Neural progenitor cell (in vitro differentiated cells): Measurements from ENCODE around the gene FMNL2. TPM values are rescaled to one million over a fixed set of nuclear protein-coding genes. Genes with fewer than 3 reads are reported as not detected.

Source experiments
- DNase-seq: peaks from one replicate; pipeline ENCODE4 v3.0.0-alpha.2; 2016; ENCODE audit warnings: low spot score
- H2AFZ ChIP-seq: fragments of 200-600 bp; sonication (generic); replicated peaks from 2 replicates; pipeline ENCODE4 v1.6.1; 2016; ENCODE audit warnings: antibody characterized with exemption
- H3F3A ChIP-seq: fragments of 200-600 bp; sonication (generic); 2 replicates; pipeline ENCODE4 v1.6.1; 2016; ENCODE audit warnings: antibody characterized with exemption, low read depth
- H3K27ac ChIP-seq: fragments of 200-600 bp; sonication (generic); 2 replicates; pipeline ENCODE4 v1.5.1; 2016; ENCODE audit warnings: mild to moderate bottlenecking
- H3K27me3 ChIP-seq: fragments of 200-600 bp; sonication (generic); 2 replicates; pipeline ENCODE4 v1.6.1; 2016; ENCODE audit warnings: mild to moderate bottlenecking, moderate library complexity
- H3K36me3 ChIP-seq: fragments of 200-600 bp; sonication (generic); 2 replicates; pipeline ENCODE4 v1.5.1; 2016
- H3K4me1 ChIP-seq: fragments of 200-600 bp; sonication (generic); 2 replicates; pipeline ENCODE4 v1.6.1; 2016; ENCODE audit warnings: mixed run types
- H3K4me2 ChIP-seq: fragments of 200-600 bp; sonication (generic); 2 replicates; pipeline ENCODE4 v1.6.1; 2016
- H3K4me3 ChIP-seq: fragments of 200-600 bp; sonication (generic); 2 replicates; pipeline ENCODE4 v1.5.1; 2016
- H3K79me2 ChIP-seq: fragments of 200-600 bp; sonication (generic); 2 replicates; pipeline ENCODE4 v1.6.1; 2016; ENCODE audit warnings: low read depth
- H3K9ac ChIP-seq: fragments of 200-600 bp; sonication (generic); 2 replicates; pipeline ENCODE4 v1.6.1; 2016
- H3K9me3 ChIP-seq: fragments of 200-600 bp; sonication (generic); 2 replicates; pipeline ENCODE4 v1.5.1; 2016; ENCODE audit warnings: low read depth
- H4K20me1 ChIP-seq: fragments of 200-600 bp; sonication (generic); 2 replicates; pipeline ENCODE4 v1.6.1; 2016; ENCODE audit warnings: low read depth
- H3K27ac Mint-ChIP-seq: 3 replicates; pipeline ENCODE4 v1.8.0; 2021; ENCODE audit warnings: mixed read lengths
- H3K27me3 Mint-ChIP-seq: 2 replicates; pipeline ENCODE4 v1.8.0; 2022; ENCODE audit warnings: low read depth, mild to moderate bottlenecking, inconsistent platforms, moderate library complexity, mixed read lengths; ENCODE audit not compliant: insufficient read depth
- H3K36me3 Mint-ChIP-seq: 3 replicates; pipeline ENCODE4 v1.8.0; 2021; ENCODE audit warnings: mixed read lengths
- H3K4me1 Mint-ChIP-seq: 3 replicates; pipeline ENCODE4 v1.8.0; 2021; ENCODE audit warnings: mixed read lengths
- H3K4me3 Mint-ChIP-seq: 3 replicates; pipeline ENCODE4 v1.8.0; 2021; ENCODE audit warnings: mild to moderate bottlenecking, moderate library complexity, mixed read lengths
- H3K9me3 Mint-ChIP-seq: 3 replicates; pipeline ENCODE4 v1.8.0; 2020; ENCODE audit warnings: mixed read lengths
- EZH2 ChIP-seq: fragments of 200-600 bp; sonication (generic); IDR thresholded peaks from 2 replicates; pipeline ENCODE4 v1.6.1; 2017; ENCODE audit warnings: antibody characterized with exemption, mild to moderate bottlenecking, moderate library complexity
- EZH2phosphoT487 ChIP-seq: fragments of 200-600 bp; sonication (generic); IDR thresholded peaks from 2 replicates; pipeline ENCODE4 v1.6.1; 2017; ENCODE audit warnings: antibody characterized with exemption
- total RNA-seq: library from RNA; depleted of rRNA; stranded (reverse); fragments of >200 nt; gene quantifications from 2 replicates; pipeline ENCODE4 v1.2.3, GENCODE V29; 2015; ENCODE audit warnings: low replicate concordance
- TF ChIP-seq, protein P1 (sequence below): fragments of 200-600 bp; sonication (generic); IDR thresholded peaks from 2 replicates; pipeline ENCODE4 v1.5.1; 2017; ENCODE audit warnings: antibody characterized with exemption, mild to moderate bottlenecking

FMNL2 gene
- total RNA-seq, 1 donor from 2014 or later, result 99.7 TPM

GRCh38 chr2:152600051-152600657 is 265.2 kb downstream of the FMNL2 start:
- H3K27ac Mint-ChIP-seq, result peak overlapping the region; percentile 97
- H3K4me1 Mint-ChIP-seq, result peaks cover 37% of the 10 kb centered on the region
- Histone ChIP-seq H3K27me3 (no peaks in the 10 kb centered on the region), H3K4me1 (peaks cover 22% of the 10 kb centered on the region), H3K79me2 (no peaks in the 10 kb centered on the region), H3K9me3 (no peaks in the 10 kb centered on the region), H3K9ac (no peak overlapping the region), H2AFZ (no peak overlapping the region), H3K4me2 (peak overlapping the region; percentile 69), H3K36me3 (no peaks in the 10 kb centered on the region), H3F3A (peaks cover 28% of the 10 kb centered on the region), H4K20me1 (peaks cover 14% of the 10 kb centered on the region), H3K4me3 (peak overlapping the region; percentile 3), H3K27ac (peak overlapping the region; percentile 71)
- H3K9me3 Mint-ChIP-seq, result no peaks in the 10 kb centered on the region
- H3K36me3 Mint-ChIP-seq, result peaks cover 23% of the 10 kb centered on the region
- TF ChIP-seq, protein P1, sequence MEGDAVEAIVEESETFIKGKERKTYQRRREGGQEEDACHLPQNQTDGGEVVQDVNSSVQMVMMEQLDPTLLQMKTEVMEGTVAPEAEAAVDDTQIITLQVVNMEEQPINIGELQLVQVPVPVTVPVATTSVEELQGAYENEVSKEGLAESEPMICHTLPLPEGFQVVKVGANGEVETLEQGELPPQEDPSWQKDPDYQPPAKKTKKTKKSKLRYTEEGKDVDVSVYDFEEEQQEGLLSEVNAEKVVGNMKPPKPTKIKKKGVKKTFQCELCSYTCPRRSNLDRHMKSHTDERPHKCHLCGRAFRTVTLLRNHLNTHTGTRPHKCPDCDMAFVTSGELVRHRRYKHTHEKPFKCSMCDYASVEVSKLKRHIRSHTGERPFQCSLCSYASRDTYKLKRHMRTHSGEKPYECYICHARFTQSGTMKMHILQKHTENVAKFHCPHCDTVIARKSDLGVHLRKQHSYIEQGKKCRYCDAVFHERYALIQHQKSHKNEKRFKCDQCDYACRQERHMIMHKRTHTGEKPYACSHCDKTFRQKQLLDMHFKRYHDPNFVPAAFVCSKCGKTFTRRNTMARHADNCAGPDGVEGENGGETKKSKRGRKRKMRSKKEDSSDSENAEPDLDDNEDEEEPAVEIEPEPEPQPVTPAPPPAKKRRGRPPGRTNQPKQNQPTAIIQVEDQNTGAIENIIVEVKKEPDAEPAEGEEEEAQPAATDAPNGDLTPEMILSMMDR, result no peak
- TF ChIP-seq EZH2, result no peak
- TF ChIP-seq EZH2phosphoT487, result no peak
- peak overlapping the region; percentile 24 for H3K4me3 Mint-ChIP-seq
- H3K27me3 Mint-ChIP-seq, result peaks cover 2% of the 10 kb centered on the region
- peak; percentile 69 for DNase-seq

DNA sequence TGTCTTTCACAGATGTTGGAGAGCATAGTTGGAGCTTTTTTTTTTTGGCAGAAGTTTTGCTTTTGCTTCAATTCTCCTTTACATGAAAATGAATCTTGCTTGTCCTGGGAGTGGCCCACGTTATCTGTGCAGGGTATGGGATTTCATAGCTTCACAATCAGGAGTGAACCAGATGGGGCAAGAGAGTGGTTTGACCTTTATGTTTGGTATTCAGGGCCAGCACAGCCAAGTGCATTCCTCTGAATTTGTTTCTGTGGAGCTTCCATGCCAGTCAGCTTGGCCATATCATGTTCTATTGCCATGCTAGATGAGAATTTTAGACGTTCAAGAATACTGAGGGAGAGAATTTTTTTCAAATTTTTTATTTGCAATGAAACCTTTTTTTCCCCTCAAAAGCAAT is 265.7 kb downstream of the FMNL2 start:
- no peak overlapping the region for H3K4me3 Mint-ChIP-seq
- H3K27ac ChIP-seq, result peak overlapping the region; percentile 71

GRCh38 chr2:152602750-152603149 is 267.8 kb downstream of the FMNL2 start:
- H3K9me3 ChIP-seq, result no peaks in the 10 kb centered on the region
- no peak overlapping the region for H3K4me3 Mint-ChIP-seq

More for the DNA sequence above, 265.7 kb downstream of the FMNL2 start:
- DNase-seq, result no peak
- H3K79me2 ChIP-seq, result no peaks in the 10 kb centered on the region
- no peak for TF ChIP-seq EZH2phosphoT487
- TF ChIP-seq, protein P1, result no peak
- no peak for TF ChIP-seq EZH2
- no peaks in the 10 kb centered on the region for H3K9me3 ChIP-seq
- H3K36me3 ChIP-seq, result no peaks in the 10 kb centered on the region
- H2AFZ ChIP-seq, result no peak overlapping the region
- Mint-ChIP-seq H3K27ac (peak overlapping the region; percentile 97), H3K4me1 (peaks cover 37% of the 10 kb centered on the region), H3K27me3 (peaks cover 2% of the 10 kb centered on the region), H3K36me3 (peaks cover 23% of the 10 kb centered on the region), H3K9me3 (no peaks in the 10 kb centered on the region)
- peaks cover 28% of the 10 kb centered on the region for H3F3A ChIP-seq
- H3K4me2 ChIP-seq, result peak overlapping the region; percentile 69
- H3K4me1 ChIP-seq, result peaks cover 22% of the 10 kb centered on the region
- H4K20me1 ChIP-seq, result peaks cover 14% of the 10 kb centered on the region
- H3K27me3 ChIP-seq, result no peaks in the 10 kb centered on the region
- no peak overlapping the region for H3K9ac ChIP-seq
- H3K4me3 ChIP-seq, result no peak overlapping the region

More at GRCh38 chr2:152602750-152603149, 267.8 kb downstream of the FMNL2 start:
- no peak for DNase-seq
- Mint-ChIP-seq H3K36me3 (peaks cover 21% of the 10 kb centered on the region), H3K27me3 (peaks cover 2% of the 10 kb centered on the region), H3K27ac (peak overlapping the region; percentile 86), H3K4me1 (peaks cover 36% of the 10 kb centered on the region), H3K9me3 (no peaks in the 10 kb centered on the region)
- no peak overlapping the region for H3K27ac ChIP-seq
- no peaks in the 10 kb centered on the region for H3K79me2 ChIP-seq
- H3K36me3 ChIP-seq, result peaks cover 4% of the 10 kb centered on the region
- H2AFZ ChIP-seq, result no peak overlapping the region
- H4K20me1 ChIP-seq, result peaks cover 14% of the 10 kb centered on the region
- no peak overlapping the region for H3K4me3 ChIP-seq
- H3K4me2 ChIP-seq, result no peak overlapping the region
- H3K27me3 ChIP-seq, result no peaks in the 10 kb centered on the region
- H3F3A ChIP-seq, result peaks cover 19% of the 10 kb centered on the region
- TF ChIP-seq, protein P1, result no peak
- no peak for TF ChIP-seq EZH2phosphoT487
- H3K4me1 ChIP-seq, result peaks cover 22% of the 10 kb centered on the region
- no peak overlapping the region for H3K9ac ChIP-seq
